ENCODE results near the gene NCAM2.

The NCAM2 gene

DNA sequence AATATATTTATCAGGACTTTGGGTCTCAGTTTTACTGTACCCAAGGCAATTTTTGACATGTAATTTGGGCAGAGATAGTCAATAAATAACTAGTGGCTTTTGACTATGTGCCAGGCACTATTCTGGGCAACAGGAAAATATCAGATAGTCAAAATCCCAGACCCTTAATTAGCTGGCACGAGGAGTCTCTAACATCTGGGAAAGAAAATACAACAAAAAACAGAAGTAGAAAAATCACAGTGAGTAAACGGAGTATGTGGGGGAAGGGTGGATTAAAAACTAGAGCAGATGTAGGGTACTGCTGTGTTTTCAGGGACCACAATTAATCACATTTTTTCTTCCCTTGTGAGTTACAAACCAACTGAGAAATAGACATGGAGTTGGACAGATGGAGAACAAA lies 217.8 kb downstream of the NCAM2 start:
- DNase-seq (ENCODE audit: low spot score), result no peak

DNA sequence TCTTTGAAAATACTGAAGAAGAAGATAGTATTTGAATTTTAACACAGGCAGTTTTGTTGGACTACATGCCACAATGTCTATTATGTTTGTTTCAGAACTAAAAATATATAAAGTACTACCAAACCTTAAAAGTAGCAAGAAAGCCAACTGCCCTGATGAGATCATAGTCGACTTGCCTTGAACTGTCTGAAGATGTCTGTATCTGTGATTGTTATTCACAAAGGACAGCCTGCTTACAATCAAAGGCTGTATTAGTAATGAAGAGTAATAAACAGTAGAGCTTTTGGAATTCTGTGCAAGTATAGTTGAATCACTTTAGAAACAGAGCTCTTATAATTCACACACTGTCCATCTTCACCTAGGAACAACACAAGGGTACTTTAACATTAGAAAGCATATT lies 228.3 kb downstream of the NCAM2 start:
- no peak for DNase-seq (ENCODE audit: low spot score)

DNA sequence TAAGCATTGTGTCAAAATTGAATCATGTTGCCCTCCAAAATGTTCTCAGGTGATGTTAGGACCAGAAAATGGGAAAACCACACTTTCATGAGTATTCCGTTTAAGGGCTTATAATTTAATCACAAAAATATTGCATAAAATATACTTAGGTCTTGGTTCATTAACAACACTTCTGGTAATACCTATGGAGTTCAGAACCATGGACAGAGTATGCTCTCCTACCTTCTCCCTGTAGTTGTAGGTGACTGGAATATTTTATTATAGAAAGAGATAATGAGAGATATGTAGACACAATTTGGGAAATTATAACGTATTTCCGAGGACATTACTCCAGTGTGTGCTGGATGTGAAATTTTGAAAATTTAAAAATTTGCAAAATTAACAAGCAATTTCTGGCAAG lies 232.5 kb downstream of the NCAM2 start:
- no peak for DNase-seq (ENCODE audit: low spot score)

DNA sequence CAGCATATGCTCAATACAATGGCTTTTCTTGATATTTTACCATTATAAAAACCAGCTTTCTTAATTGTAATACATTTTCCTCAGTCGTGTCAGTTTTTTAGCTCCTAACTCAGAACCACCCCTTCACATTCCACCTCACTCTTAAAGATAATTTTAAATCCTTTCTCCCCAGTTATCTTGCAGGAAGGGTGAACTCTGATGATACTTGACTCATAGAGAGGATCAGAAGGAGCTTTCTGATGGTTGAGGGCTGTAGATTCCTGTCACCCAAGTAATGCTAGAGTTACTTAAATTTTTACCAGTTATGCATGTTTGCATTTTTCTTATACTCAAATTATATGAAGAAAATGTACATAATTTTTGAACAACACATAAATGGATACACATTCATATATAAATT lies 233.7 kb downstream of the NCAM2 start:
- DNase-seq (ENCODE audit: low spot score), result no peak

DNA sequence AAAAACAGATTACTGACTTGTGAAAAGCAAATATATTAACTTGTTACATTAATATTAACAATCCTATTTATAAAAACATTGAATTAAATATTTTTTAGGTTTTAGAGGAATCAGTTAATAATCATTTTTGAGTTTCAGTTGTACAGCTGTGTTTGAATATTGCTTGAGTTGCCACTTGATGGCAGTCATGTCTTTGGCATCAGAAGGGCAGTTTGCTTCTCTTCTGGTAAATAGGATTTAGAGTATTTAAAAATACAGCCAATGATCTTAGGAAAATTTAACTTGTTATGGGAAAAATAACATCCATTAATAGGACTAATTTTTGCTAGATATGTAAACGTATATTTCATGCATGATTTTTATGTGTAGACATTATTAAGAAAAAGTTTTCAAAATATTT lies 234.1 kb downstream of the NCAM2 start:
- DNase-seq (ENCODE audit: low spot score), result peak; percentile 50

DNA sequence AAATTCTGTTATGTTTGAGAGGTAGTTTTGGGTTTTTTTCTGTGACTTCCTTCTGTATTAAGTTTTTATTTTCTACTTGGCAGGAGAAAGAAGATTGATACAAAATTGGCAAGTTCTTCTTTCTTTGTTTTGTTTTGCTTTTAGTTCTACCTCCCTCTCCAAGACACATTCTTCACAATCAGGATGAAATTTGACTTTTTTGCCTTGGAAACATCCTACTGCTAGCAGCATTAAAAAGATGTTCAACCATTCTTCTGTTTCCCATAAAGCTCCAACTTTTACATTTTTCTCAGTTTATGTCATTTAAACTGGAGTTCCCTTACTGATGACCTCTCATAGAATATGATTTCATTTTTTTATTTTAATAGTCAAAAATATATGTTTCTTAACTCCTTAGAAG lies 234.8 kb downstream of the NCAM2 start:
- DNase-seq (ENCODE audit: low spot score), result no peak

DNA sequence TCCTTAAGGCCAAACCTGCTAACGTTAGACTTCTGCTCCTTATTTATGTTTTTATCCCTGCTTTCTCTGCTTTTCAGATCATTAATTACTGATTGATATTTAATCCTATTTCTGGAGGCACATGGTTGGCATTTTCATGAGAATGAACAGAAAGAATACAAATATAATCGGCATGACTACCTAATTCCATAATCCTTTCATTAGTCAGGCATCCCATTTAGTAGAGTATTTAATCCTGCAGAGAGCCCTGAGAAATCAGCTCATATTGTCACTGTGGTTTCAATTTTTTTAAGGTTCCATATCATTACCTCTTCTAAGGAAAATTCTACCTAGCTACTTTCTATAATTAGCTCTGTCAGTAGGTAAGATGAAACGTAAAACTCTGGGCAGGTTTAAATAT lies 238.8 kb downstream of the NCAM2 start:
- no peak for DNase-seq (ENCODE audit: low spot score)

DNA sequence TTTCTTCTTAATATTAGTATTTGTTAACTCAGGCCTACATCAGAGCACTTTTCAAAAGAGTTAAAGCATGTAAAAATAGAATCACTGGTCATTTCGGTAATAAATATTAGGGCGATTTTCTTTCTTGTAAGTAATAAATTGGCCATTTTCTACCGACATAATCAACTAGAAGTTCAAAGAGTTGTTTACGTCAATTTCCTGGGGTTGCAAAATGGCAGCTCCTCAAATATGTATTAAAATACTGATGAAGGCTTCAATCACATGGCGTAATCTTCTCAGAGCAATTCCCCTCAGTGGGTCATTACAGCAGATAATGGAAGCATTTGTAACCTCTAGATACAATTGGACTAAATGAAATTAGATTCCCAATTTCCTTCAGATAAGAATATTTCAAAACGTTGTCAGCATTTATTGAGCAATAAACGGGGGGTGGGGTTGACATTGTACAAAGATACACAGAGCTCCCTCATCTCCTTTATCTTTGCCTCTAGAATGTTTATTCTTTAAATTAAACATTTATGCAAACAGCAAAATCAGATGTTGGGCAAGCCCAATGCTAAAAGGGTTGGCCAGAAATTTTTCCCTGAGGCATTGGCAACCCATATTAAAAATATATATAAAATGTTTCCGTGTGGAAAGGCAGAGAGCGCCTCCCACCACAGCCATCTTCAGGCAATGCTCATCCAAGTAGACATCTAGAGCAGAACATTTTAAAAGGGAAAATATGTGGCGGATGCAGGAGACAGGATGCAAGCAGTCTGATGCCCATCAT lies 240.6 kb downstream of the NCAM2 start:
- DNase-seq (ENCODE audit: low spot score), result no peak

DNA sequence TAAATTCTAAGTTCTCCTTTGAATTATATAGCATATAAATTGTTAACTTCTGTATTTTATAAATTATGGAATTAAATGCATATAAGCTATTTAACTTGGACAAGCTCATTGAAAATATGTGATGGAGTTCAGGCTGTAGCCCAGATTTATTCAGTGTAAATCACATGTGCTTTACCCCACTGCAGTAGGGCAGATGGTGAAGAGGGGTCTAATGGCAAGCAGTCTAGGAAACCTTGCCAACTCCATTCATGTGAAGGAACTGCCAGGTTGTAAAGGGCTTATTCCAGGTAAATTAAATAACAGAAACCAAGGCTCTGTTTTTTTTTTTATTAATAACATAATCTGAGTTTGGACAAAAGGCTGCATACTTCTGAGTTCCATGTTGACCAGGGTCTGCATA lies 243.2 kb downstream of the NCAM2 start:
- DNase-seq (ENCODE audit: low spot score), result no peak

DNA sequence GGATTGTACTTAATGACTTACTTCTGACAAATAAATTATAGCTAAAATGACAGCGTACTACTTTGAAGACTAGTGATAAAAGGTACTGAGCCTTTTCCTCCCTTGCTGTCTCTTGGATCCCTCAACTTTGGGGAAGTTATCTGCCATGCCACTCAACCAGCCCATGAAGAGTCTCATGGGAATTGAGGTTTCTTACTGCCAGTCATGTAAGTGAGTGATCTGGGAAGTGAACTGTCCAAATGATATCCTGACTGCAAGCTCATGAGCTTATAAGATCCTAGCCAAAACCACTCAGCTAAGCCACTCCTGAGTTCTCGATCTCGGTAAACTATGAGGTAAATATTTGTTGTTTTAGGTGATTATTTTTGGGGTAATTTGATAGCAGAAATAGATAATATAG lies 247.8 kb downstream of the NCAM2 start:
- no peak for DNase-seq (ENCODE audit: low spot score)

DNA sequence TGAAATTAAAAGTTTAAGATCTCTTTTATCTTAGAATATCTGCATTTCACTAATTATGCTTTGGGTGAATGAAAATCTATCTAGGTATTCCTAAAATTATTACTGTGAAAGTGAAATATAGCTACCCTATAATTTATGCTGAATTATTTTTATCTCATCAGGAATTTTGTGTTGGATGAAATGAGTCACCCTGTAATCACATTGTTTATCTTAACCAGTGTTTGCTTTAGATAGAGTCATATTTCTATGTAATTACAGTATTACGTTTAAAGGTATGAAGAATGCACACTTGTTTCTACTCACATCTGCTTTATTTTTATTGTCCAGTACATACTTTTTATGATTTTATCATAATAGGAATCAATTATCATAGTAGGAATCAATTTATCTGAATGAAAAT lies 249.2 kb downstream of the NCAM2 start:
- peak; percentile 34 for DNase-seq (ENCODE audit: low spot score)

DNA sequence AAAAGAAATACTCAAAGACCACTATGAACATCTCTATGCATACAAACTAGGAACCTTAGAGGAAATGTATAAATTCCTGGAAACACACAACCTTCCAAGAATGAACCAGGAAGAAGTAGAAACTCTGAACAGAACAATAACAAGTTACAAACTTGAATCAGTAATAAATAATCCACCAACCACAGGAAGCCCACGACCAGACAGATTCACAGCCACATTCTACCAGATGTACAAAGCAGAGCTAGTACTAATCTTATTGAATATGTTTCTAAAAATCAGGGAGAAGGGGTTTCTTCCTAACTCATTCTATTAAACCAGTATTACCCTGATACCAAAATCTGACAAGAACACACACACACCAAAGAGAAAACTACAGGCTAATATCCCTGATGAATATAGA lies 263.8 kb downstream of the NCAM2 start:
- DNase-seq (ENCODE audit: low spot score), result no peak

DNA sequence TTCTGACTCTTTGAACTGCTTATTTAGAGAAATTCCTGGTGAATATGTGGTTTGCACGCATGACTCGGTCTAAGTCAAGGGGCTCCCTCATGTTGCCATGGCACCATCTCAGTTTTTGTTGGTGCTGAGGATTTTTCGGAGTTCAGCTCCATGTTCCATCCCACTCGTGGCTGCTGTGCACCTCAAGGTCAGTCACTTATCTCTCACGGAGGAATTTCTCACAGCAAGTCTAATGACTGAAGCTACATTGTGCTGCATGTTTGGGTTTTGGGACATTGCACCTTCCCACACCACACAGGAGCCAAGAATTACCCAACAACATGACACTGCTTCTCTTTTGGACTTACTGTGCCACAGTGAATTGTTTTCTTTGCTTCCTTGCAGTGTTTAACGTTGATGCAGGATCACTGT lies 269.9 kb downstream of the NCAM2 start:
- no peak for DNase-seq (ENCODE audit: low spot score)

DNA sequence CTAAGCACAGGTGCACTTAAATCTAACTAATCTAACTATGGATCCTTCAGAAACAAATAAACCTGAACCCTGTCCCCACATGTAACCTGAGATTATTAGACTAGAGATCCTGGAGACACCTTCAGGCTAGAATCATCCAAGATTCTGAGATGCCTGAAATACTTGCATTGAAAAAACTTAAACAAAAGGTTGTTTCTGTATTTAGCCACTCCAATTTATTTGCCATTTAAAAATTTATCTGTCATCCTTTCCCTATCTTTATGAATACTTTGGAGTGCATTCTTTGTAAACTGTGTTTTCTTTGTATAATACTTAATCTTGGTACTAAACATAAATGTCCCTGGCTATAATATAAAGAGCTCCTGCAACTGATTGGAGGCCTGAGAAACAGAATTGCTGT lies 270.7 kb downstream of the NCAM2 start:
- no peak for DNase-seq (ENCODE audit: low spot score)

DNA sequence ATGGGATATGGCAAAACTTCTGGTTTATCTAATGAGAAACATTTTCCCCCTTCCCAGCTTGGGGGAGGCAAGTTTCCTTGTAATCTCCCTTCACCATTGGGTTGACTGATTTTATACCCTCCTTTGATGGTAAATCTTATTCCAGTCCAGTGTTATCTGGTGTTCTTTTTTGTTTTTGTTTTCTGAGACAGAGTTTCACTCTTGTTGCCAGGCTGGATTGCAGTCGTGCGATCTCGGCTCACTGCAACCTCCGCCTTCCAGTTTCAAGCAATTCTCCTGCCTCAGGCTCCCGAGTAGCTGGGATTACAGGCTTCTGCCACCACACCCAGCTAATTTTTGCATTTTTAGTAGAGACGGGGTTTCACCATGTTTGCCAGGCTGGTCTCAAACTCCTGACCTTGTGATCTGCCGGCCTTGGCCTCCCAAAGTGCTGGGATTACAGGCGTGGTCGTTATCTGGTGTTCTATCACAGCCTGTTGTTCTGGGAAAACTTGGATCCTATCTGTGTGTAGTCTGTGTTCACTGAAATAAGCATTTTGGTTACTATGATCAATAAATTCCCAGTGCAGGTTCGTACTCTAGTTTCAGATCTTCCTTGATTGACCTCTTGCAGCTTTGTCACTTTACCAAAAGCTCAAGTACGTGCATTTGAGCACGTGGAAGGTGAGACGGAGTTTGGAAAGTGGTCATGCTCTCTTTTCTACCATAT lies 281.1 kb downstream of the NCAM2 start:
- no peak for DNase-seq (ENCODE audit: low spot score)

DNA sequence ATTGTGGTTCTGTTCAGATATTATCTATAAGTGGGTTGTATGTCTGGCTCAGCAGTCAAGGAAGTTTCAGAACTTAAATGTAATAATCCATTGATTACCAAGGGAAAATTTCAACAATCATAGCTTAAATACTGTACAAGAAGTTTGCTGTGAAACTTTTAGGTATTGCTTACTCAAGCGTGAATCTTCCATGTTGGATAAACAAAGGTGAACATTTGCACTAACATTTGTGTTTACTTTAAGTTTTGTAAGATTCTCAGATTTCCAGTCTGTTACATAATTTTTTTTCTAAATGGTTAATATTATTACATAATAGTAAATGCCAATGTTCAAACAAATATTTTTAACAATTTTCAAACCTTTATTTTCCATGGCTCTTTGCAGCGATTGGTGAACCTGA lies 285.6 kb downstream of the NCAM2 start:
- DNase-seq (ENCODE audit: low spot score), result no peak

DNA sequence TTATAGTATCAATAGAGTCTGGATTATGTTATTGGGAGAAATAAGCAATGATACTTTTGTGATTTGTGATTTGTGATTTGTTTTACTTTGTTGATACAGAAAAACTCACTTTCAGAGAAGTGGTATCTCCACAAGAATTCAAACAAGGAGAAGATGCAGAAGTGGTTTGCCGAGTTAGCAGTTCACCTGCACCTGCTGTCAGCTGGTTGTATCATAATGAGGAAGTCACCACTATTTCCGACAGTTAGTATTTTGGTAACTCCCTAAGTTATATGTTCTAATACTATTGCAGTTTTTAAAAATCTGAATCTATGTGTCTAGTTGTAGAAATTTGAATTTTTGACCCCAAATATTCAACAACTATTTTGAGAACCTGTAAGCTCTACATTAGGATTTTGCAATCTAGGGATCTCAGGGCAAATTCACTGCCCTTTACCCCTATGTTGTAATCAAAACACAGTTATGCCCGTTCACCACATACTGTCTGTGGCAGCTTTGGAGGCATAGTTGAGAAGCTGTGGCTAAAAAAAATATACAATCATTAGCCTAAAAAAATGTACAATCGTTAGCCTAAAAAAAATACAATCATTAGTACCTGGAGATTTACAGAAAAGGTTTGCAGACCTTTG lies 288.1 kb downstream of the NCAM2 start:
- DNase-seq (ENCODE audit: low spot score), result no peak

DNA sequence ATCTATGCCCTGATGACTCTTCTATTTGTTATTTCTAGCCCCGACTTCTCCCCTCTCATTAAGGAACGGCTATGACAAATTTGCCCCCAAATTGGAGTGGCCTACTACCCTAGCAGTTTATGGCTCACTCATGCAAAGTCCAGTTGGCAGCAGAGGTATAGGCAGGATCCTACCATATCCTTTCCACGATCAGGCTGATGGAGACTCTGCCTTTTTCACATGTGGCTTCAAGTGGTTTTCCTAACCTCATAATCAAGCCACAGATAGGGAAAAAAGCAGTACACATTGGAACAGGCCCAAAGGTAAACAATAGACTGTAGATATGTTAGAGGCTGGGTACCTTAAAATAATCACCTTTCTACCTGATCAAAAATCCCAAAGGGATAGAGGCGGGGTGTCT lies 292.5 kb downstream of the NCAM2 start:
- DNase-seq (ENCODE audit: low spot score), result no peak

DNA sequence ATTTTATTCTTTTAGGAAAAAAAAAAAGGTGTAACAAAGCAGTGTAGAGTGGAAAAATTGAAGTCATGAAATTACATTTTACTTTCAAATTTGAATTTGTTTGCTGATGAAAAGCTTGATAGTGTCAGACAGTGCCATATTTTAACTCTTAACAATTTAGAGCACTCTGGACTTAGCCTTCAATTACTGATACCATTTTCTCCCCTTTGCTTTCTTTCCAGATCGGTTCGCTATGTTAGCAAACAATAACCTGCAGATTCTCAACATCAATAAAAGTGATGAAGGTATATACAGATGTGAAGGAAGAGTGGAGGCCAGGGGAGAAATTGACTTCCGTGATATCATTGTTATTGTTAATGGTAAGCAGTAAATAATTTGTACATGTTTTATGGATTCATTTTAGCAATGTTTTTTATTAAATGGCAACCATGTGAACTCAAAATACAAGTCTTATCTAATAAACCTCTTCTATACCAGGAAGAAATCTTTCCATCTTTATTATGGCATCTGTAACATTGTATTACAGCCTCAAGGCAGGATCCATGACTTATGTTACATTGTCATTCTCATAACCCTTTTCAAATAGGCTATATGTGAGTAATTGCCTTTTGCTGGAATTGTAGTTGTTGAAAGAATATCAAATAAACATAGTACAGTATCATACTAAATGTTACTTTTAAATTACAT lies 293.8 kb downstream of the NCAM2 start:
- DNase-seq (ENCODE audit: low spot score), result no peak

DNA sequence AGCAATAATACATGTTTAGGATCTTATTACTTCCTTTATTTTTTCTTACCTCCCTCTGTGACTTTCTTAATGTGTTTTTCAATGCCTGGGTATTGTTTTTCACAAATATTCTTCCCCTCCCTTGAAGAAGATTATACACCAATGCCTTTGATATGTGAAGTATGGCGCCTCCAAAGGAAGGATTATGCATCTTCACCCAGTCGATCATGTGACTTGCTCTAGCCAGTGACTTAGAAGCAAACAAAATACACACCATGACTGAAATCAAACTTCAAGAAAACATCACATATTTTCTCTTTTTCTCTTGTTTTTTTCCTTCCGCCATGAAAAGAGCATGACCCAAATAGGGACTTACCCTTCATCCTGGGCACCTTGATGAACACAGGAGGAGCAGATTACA lies 297.1 kb downstream of the NCAM2 start:
- DNase-seq (ENCODE audit: low spot score), result no peak

DNA sequence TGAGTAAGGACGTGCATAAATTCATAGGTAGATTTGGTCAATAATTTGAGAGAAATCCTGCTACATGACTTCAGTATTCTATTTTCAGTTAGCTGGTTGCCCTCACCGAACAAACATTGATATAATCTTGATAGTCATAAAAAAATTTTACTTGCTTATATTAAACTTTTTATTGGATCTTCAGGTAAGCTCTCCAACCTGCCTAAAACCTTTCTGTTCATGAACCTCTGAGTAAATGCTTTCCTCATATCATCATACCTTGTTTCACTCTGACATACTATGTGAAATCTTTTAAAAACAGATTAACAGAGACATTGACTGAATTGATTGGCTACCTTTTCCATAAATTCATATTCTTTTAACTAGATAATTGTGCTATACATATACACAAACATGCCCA lies 299.0 kb downstream of the NCAM2 start:
- no peak for DNase-seq (ENCODE audit: low spot score)

DNA sequence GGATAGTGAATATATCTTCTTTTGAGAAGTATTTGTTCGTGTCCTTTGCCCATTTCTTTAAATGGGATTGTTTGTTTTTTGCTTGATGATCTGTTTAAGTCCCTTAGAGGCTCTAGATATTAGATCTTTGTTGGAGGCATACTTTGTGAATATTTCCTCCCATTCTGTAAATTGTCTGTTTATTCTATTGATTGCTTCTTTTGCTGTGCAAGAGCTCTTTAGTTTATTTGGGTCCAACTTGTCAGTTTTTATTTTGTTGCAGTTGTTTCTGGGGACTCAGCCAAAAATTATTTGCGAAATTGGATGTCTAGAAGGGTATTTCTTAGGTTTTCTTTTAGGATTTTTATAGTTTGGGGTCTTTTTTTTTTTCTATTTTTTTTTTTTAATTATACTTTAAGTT lies 302.8 kb downstream of the NCAM2 start:
- DNase-seq (ENCODE audit: low spot score), result no peak

DNA sequence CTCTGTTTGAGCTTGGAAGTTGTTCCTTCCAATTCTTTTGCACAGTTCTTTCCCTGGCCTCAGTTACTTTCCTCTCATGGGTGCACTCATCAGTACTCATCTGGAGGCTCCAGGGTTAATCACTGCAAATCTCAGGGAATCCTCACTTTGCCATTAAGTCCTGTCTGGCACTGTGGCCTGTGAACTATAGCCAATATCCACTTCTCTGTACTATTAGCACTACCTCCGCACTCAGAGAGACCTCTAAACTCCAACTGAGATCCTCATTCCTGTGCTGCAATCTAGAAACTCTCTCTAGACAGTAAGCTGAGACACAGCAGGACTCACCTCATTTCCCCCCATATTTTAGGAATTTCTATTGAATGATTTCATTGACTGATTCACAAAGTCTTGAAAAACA lies 311.3 kb downstream of the NCAM2 start:
- no peak for DNase-seq (ENCODE audit: low spot score)

Data from SW480 (cell line).